Measurements from ENCODE around the gene CLDN4. TPM values are rescaled to one million over a fixed set of nuclear protein-coding genes. Genes with fewer than 3 reads are reported as not detected.

The CLDN4 gene
- total RNA-seq, 1 donor from 2014 or later = 0.11 TPM

Other genes with a start within 250 kb of the CLDN4 start
- gene MLXIPL, start 206.5 kb upstream of the CLDN4 start, total RNA-seq = 6.9 TPM
- gene VPS37D, start 163.2 kb upstream of the CLDN4 start, total RNA-seq = 2.7 TPM
- 11.8 TPM for gene DNAJC30, start 147.5 kb upstream of the CLDN4 start, total RNA-seq
- 74.8 TPM for gene BUD23, start 147.4 kb upstream of the CLDN4 start, total RNA-seq
- gene STX1A, start 111.3 kb upstream of the CLDN4 start, total RNA-seq = 1.7 TPM
- 18.6 TPM for gene ABHD11, start 92.2 kb upstream of the CLDN4 start, total RNA-seq
- gene CLDN3, start 60.7 kb upstream of the CLDN4 start, total RNA-seq = not detected
- 0.43 TPM for gene METTL27, start 11.5 kb downstream of the CLDN4 start, total RNA-seq
- not detected for gene TMEM270, start 30.2 kb downstream of the CLDN4 start, total RNA-seq
- 33.2 TPM for gene ELN, start 197.2 kb downstream of the CLDN4 start, total RNA-seq

Measured in Right ventricle myocardium superior (tissue), 1 donor.